DND-41 (cell line): ENCODE data around the gene ATP2B3.

Source experiments
- ATAC-seq: fragments of 200-7000 bp; cut with Tn5 transposase; 3 replicates; pipeline ENCODE4 v1.9.1; 2021; ENCODE audit warnings: low read depth; ENCODE audit not compliant: insufficient read depth
- DNase-seq: peaks from one replicate; pipeline ENCODE4 v3.0.0-alpha.2; 2020
- H2AFZ ChIP-seq: 2 replicates; pipeline ENCODE4 v1.6.0; 2012; ENCODE audit warnings: low read depth, low read length
- H3K27ac ChIP-seq: 2 replicates; pipeline ENCODE4 v1.5.1; 2012; ENCODE audit warnings: low read length, inconsistent platforms
- H3K27me3 ChIP-seq: fragments of 200-600 bp; sonication (generic); 2 replicates; pipeline ENCODE4 v1.6.0; 2012; ENCODE audit warnings: low read length, mild to moderate bottlenecking, inconsistent platforms; ENCODE audit not compliant: insufficient read depth, poor library complexity
- H3K36me3 ChIP-seq: 2 replicates; pipeline ENCODE4 v1.5.1; 2012; ENCODE audit warnings: low read length, inconsistent platforms; ENCODE audit not compliant: insufficient read depth
- H3K4me1 ChIP-seq: 2 replicates; pipeline ENCODE4 v1.5.1; 2012; ENCODE audit warnings: mild to moderate bottlenecking, low read length; ENCODE audit not compliant: insufficient read depth
- H3K4me2 ChIP-seq: 2 replicates; pipeline ENCODE4 v1.6.0; 2012; ENCODE audit warnings: mild to moderate bottlenecking, moderate library complexity, low read length, inconsistent platforms; ENCODE audit not compliant: insufficient read depth
- H3K4me3 ChIP-seq, 2 experiments: fragments of 200-600 bp in 1 of 2; shearing (Covaris generic) in 1 of 2; 2 replicates each; pipeline ENCODE4 v1.5.1; 2012 to 2016; ENCODE audit warnings: inconsistent platforms in 2 of 2, low read length in 2 of 2, mild to moderate bottlenecking in 2 of 2, low read depth in 1 of 2, moderate library complexity in 1 of 2
- H3K79me2 ChIP-seq: 2 replicates; pipeline ENCODE4 v1.6.0; 2012; ENCODE audit warnings: low read length, inconsistent platforms; ENCODE audit not compliant: insufficient read depth
- H3K9ac ChIP-seq: 2 replicates; pipeline ENCODE4 v1.6.0; 2012; ENCODE audit warnings: low read depth, mild to moderate bottlenecking, inconsistent platforms, low read length, moderate library complexity
- H3K9me3 ChIP-seq: 2 replicates; pipeline ENCODE4 v1.5.1; 2012; ENCODE audit warnings: low read length, moderate library complexity, mild to moderate bottlenecking, inconsistent platforms; ENCODE audit not compliant: insufficient read depth, severe bottlenecking
- H4K20me1 ChIP-seq: 2 replicates; pipeline ENCODE4 v1.6.0; 2012; ENCODE audit warnings: low read length; ENCODE audit not compliant: insufficient read depth
- EZH2 ChIP-seq: IDR thresholded peaks from 3 replicates; pipeline ENCODE4 v1.6.1; 2012; ENCODE audit warnings: borderline replicate concordance, low read depth, mild to moderate bottlenecking, moderate library complexity, low read length, inconsistent platforms; ENCODE audit not compliant: severe bottlenecking
- TF ChIP-seq, protein P1 (sequence below): IDR thresholded peaks from 2 replicates; pipeline ENCODE4 v1.5.1; 2012; ENCODE audit warnings: borderline replicate concordance, low read length, moderate library complexity, mild to moderate bottlenecking; ENCODE audit not compliant: poor library complexity, severe bottlenecking; ENCODE audit errors: extremely low read depth

ATP2B3 gene

DNA sequence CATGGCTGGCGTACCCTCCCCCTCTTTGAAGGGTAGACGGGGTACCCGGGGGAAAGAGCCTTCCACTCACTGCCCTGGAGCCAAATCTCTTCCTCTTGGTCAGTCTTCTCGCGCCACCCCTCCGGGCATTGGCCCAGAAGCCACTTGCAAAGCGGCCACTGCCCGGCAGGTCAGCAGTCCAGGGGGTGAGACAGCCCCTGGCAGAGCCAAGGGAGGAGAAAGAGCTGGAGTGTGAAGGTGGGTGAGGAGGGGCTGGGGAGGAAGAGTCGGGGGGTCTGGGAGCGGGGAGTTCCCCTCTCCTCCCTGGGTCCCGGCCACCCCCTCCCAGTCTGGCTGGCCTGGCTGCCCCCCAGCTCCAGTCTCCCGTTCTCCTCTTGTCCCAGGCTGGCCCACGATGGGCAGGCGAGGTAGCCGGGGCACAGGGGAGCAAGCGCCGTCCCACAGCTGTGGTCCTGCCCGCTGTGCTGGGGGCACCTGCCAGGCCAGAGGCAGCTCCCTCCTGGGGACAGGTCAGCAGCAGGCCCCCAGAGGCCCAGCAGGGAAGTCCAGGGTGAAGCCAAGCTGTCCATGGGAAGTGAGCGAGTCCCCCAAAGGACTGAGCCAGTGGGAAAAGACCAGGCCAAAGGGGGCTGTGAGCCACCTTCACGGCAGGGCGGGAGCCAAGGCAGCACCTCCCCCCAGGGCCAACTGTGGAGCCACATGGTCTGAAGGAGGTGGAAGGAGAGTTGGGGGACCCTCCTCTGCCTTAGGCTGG lies 108.0 kb downstream of the ATP2B3 start:
- Histone ChIP-seq H3K9ac (no peak overlapping the region), H3K36me3 (no peaks in the 10 kb centered on the region), H3K9me3 (no peaks in the 10 kb centered on the region), H3K27ac (no peak overlapping the region), H3K4me2 (no peak overlapping the region), H3K79me2 (no peaks in the 10 kb centered on the region), H3K4me1 (no peaks in the 10 kb centered on the region), H3K27me3 (no peaks in the 10 kb centered on the region), H4K20me1 (no peaks in the 10 kb centered on the region), H2AFZ (no peak overlapping the region), H3K4me3 (no peak overlapping the region)
- TF ChIP-seq, protein P1, sequence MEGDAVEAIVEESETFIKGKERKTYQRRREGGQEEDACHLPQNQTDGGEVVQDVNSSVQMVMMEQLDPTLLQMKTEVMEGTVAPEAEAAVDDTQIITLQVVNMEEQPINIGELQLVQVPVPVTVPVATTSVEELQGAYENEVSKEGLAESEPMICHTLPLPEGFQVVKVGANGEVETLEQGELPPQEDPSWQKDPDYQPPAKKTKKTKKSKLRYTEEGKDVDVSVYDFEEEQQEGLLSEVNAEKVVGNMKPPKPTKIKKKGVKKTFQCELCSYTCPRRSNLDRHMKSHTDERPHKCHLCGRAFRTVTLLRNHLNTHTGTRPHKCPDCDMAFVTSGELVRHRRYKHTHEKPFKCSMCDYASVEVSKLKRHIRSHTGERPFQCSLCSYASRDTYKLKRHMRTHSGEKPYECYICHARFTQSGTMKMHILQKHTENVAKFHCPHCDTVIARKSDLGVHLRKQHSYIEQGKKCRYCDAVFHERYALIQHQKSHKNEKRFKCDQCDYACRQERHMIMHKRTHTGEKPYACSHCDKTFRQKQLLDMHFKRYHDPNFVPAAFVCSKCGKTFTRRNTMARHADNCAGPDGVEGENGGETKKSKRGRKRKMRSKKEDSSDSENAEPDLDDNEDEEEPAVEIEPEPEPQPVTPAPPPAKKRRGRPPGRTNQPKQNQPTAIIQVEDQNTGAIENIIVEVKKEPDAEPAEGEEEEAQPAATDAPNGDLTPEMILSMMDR: no peak
- no peak for TF ChIP-seq EZH2
- DNase-seq (no peak), ATAC-seq (no peak)

DNA sequence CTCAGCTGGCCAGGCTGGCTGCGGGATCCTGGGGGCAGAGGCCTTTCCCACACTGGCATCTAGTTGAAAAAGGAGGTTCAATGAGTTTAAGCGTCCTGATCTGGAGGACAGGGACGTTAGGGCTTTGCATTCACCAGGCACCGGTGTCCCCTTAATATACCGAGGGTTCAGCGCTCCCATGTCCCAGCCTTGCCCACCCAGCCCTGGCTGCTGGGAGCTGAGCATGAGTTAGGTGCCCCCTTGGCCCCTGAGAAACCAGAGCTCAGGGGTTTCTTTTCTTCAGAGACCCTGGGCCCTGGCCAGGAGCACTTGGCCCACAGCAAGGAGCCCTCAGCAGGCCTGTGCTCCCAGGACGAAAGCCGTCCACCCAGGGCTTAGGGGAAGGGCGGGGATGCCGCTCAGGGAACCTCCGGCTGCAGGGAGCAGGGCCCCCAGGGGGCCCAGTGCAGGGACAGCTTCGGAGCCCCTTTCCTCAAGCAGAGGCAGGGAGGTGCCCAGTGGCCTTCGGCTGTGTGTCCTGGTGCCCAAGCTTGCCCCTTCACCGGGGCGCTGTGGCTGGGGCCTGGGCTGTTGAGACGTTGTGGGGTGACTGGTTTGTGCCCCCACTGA lies 108.7 kb downstream of the ATP2B3 start:
- no peak overlapping the region for H3K9ac ChIP-seq
- H3K27me3 ChIP-seq: no peaks in the 10 kb centered on the region
- no peaks in the 10 kb centered on the region for H3K4me1 ChIP-seq

DNA sequence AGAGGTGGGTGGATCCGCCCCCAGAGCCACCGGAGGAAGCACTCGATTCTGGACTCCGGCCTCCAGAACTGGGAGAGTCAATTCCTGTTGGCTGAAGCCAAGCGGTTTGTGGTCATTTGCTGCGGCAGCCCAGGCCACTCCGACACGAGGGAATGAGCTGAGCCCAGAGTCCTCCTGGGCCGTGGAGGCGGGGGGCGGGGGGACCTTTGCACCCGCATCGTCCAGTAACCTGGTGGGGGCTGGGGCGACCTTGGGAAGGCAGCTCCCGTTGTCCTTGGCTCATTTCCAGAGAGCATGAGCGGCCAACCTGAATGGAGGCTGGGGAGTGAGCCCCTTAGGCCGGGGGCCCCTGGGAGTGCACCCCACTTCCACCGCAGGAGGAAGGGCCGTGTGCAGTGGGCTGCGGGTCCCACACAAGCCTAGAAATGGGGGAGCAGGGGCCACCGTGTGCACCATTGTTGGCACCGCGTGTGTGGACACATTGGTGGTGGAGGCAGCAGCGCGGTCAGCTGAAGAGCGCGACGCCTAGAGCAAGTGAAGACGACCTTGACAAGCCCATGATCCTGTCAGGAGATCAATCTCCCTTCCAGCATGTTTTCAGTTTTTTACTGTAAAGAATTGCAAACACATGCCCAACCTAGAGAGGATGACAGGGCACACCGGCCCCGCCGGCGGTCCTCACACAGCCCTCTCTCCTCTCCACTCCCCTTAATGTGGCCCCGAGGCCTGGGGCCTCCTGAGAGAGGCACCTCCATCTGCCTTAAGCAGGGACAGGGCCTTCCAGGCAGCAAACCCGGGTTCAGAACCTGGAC lies 109.6 kb downstream of the ATP2B3 start:
- TF ChIP-seq EZH2: no peak
- TF ChIP-seq, protein P1: no peak
- Histone ChIP-seq H3K9ac (no peak overlapping the region), H3K79me2 (no peaks in the 10 kb centered on the region), H2AFZ (no peak overlapping the region), H4K20me1 (no peaks in the 10 kb centered on the region), H3K36me3 (no peaks in the 10 kb centered on the region), H3K9me3 (no peaks in the 10 kb centered on the region), H3K4me2 (no peak overlapping the region), H3K27ac (no peak overlapping the region), H3K4me3 (no peak overlapping the region), H3K27me3 (no peaks in the 10 kb centered on the region), H3K4me1 (no peaks in the 10 kb centered on the region)
- DNase-seq: no peak
- no peak for ATAC-seq

More for the DNA sequence above, 108.7 kb downstream of the ATP2B3 start:
- no peak for TF ChIP-seq EZH2
- TF ChIP-seq, protein P1: no peak
- DNase-seq (no peak), ATAC-seq (no peak)
- H3K9me3 ChIP-seq: no peaks in the 10 kb centered on the region
- H4K20me1 ChIP-seq: no peaks in the 10 kb centered on the region
- H3K36me3 ChIP-seq: no peaks in the 10 kb centered on the region
- no peak overlapping the region for H3K27ac ChIP-seq
- no peak overlapping the region for H3K4me3 ChIP-seq
- H2AFZ ChIP-seq: no peak overlapping the region
- no peak overlapping the region for H3K4me2 ChIP-seq
- H3K79me2 ChIP-seq: no peaks in the 10 kb centered on the region
